Measurements from ENCODE around the gene ANKS1B. TPM values are rescaled to one million over a fixed set of nuclear protein-coding genes. Genes with fewer than 3 reads are reported as not detected.

The ANKS1B gene
- total RNA-seq, 5 donors from 2014 or later (not counting 1 experiment from before 2014, with no cell fraction given) = 0.18 to 0.47 (median 0.19) TPM; not detected in 2

DNA sequence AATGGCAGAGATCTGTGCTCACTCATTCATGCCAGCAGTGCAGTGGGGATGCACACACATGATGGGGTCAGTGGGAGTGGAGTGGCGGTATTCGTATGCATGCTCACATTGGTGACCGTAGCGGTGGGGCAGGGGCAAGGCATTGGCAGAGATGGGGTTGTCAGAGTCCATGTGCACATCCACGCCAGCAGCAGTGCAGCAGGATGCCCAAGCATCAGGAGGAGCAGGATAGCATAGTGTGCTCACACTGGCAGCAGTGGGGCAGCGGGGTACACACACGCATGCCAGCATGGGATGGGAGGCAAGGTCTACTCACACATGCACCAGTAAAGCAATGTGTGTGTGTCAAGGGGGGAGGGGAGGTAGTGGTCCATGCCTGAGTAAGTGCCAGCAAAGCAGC, 426.6 kb downstream of the ANKS1B start:
- DNase-seq (no peak), ATAC-seq (replicated peaks in 1 of 4) (peak in 1 of 4 experiments; percentile 23)
- no peaks in the 10 kb centered on the region for H3K27me3 ChIP-seq (replicated peaks in 1 of 2; ENCODE audit: control insufficient read depth in 2 of 2, extremely low read depth in 1 of 2, insufficient read depth in 2 of 2, low read length in 1 of 2)
- Mint-ChIP-seq H3K4me1 (no peaks in the 10 kb centered on the region), H3K27me3 (no peaks in the 10 kb centered on the region), H3K9me3 (peaks cover 8 to 30% (median 28%) of the 10 kb centered on the region in 3 donors), H3K4me3 (no peak overlapping the region), H3K36me3 (no peaks in the 10 kb centered on the region), H3K27ac (no peak overlapping the region)
- no peak overlapping the region for H3K4me3 ChIP-seq (ENCODE audit: control insufficient read depth in 1 of 2, extremely low read depth in 1 of 2, low read length in 1 of 2)
- H3K9me3 ChIP-seq = no peaks in the 10 kb centered on the region
- POLR2A ChIA-PET = no interaction called here
- H3K36me3 ChIP-seq (ENCODE audit: control insufficient read depth in 2 of 2, extremely low read depth in 1 of 2, insufficient read depth in 1 of 2, low read length in 1 of 2) = no peaks in the 10 kb centered on the region
- CTCF ChIA-PET = no interaction called here
- no peak overlapping the region for H3K27ac ChIP-seq (ENCODE audit: low read length)
- H3K4me1 ChIP-seq (ENCODE audit: control insufficient read depth in 1 of 2, extremely low read depth in 1 of 2, insufficient read depth in 2 of 2, low read length in 2 of 2) = no peaks in the 10 kb centered on the region
- WGBS (ENCODE audit: insufficient coverage) = 86% methylated on average over 7 of the region's 7 CpGs

DNA sequence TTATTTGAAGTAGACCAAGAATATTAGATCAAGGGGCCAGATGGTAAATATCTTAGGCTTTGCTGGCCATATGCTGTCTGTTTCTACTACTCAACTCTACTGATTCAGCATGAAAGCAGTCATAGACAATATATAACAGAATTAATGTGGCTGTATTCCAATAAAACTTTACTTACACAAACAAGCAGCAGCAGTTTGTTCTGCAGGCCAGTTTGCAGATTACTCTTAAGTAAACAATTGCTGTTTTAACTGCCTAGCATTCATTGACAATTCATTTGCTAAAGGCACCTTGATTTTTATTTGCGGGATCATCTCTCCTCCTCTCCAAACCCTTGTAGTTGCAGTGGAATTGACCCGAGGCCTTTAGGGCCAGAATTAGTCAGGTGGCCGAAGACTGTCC, 431.3 kb downstream of the ANKS1B start:
- ChIA-PET POLR2A (no interaction called here), CTCF (no interaction called here)
- Mint-ChIP-seq H3K27me3 (no peaks in the 10 kb centered on the region), H3K36me3 (no peaks in the 10 kb centered on the region), H3K9me3 (peaks cover 9 to 28% (median 25%) of the 10 kb centered on the region in 3 donors), H3K27ac (no peak overlapping the region), H3K4me1 (no peaks in the 10 kb centered on the region), H3K4me3 (no peak overlapping the region)
- Histone ChIP-seq H3K4me1 (ENCODE audit: control insufficient read depth in 1 of 2, extremely low read depth in 1 of 2, insufficient read depth in 2 of 2, low read length in 2 of 2) (no peaks in the 10 kb centered on the region), H3K27ac (ENCODE audit: low read length) (no peak overlapping the region), H3K9me3 (no peaks in the 10 kb centered on the region), H3K27me3 (replicated peaks in 1 of 2; ENCODE audit: control insufficient read depth in 2 of 2, extremely low read depth in 1 of 2, insufficient read depth in 2 of 2, low read length in 1 of 2) (no peaks in the 10 kb centered on the region), H3K36me3 (ENCODE audit: control insufficient read depth in 2 of 2, extremely low read depth in 1 of 2, insufficient read depth in 1 of 2, low read length in 1 of 2) (no peaks in the 10 kb centered on the region), H3K4me3 (ENCODE audit: control insufficient read depth in 1 of 2, extremely low read depth in 1 of 2, low read length in 1 of 2) (no peak overlapping the region)
- DNase-seq (no peak), ATAC-seq (replicated peaks in 1 of 4) (no peak)
- 66% methylated on average over 2 of the region's 3 CpGs for WGBS (ENCODE audit: insufficient coverage)

DNA sequence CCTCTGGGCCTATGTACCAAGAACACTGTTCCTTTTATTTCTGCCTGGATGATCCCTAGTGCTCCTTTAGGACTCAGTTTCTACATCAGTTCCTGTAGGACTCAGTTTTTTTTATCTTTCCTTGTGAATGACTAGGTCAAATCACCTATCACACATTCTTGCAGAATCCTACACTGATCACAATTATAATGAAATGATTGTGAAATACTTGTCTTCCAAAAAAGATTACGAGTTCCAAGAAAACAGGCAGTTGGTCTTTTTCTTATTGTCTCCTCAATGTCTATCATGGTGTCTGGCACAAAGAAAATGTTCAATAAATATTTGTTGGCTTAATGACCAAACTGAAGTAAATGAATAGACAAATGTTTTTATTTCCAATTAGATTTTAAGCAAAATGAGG, 432.7 kb downstream of the ANKS1B start:
- H3K4me3 Mint-ChIP-seq = no peak overlapping the region
- Histone ChIP-seq H3K36me3 (ENCODE audit: control insufficient read depth in 2 of 2, extremely low read depth in 1 of 2, insufficient read depth in 1 of 2, low read length in 1 of 2) (no peaks in the 10 kb centered on the region), H3K4me1 (ENCODE audit: control insufficient read depth in 1 of 2, extremely low read depth in 1 of 2, insufficient read depth in 2 of 2, low read length in 2 of 2) (no peaks in the 10 kb centered on the region), H3K27me3 (replicated peaks in 1 of 2; ENCODE audit: control insufficient read depth in 2 of 2, extremely low read depth in 1 of 2, insufficient read depth in 2 of 2, low read length in 1 of 2) (no peaks in the 10 kb centered on the region), H3K4me3 (ENCODE audit: control insufficient read depth in 1 of 2, extremely low read depth in 1 of 2, low read length in 1 of 2) (no peak overlapping the region), H3K27ac (ENCODE audit: low read length) (no peak overlapping the region), H3K9me3 (no peaks in the 10 kb centered on the region)
- H3K27me3 Mint-ChIP-seq = no peaks in the 10 kb centered on the region
- ATAC-seq (replicated peaks in 1 of 4) = no peak
- WGBS (ENCODE audit: insufficient coverage) = no CpG with 5 or more reads among the region's 1 CpG
- no peak overlapping the region for H3K27ac Mint-ChIP-seq
- ChIA-PET POLR2A (no interaction called here), CTCF (no interaction called here)
- H3K9me3 Mint-ChIP-seq = peaks cover 9 to 19% (median 19%) of the 10 kb centered on the region in 3 donors
- no peaks in the 10 kb centered on the region for H3K4me1 Mint-ChIP-seq
- no peak for DNase-seq
- H3K36me3 Mint-ChIP-seq = no peaks in the 10 kb centered on the region

DNA sequence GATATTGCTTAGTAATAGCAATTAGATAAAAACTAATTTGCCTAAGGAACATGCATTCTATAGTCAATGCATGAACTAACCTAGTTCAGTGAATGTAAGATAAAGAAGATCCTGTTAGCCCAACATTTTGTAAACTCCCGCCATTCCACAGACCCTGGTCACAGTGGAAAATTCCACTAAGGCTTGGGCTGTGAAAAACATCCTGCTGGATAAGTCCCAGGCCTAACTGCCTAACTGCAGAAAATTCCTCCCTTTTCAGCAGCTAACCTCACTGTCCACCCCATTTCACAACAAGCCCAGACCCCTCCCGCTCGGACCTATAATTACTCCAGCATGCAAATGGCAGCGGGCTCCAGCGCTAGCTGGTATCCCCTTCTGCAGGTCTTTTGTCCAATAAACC, 435.1 kb downstream of the ANKS1B start:
- H3K27ac ChIP-seq (ENCODE audit: low read length) = no peak overlapping the region
- H3K4me3 Mint-ChIP-seq = no peak overlapping the region
- H3K4me3 ChIP-seq (ENCODE audit: control insufficient read depth in 1 of 2, extremely low read depth in 1 of 2, low read length in 1 of 2) = no peak overlapping the region
- peaks cover 5 to 11% (median 9%) of the 10 kb centered on the region in 3 donors for H3K9me3 Mint-ChIP-seq
- no peak for ATAC-seq (replicated peaks in 1 of 4)
- H3K27me3 ChIP-seq (replicated peaks in 1 of 2; ENCODE audit: control insufficient read depth in 2 of 2, extremely low read depth in 1 of 2, insufficient read depth in 2 of 2, low read length in 1 of 2) = no peaks in the 10 kb centered on the region
- no peaks in the 10 kb centered on the region for H3K4me1 Mint-ChIP-seq
- H3K36me3 Mint-ChIP-seq = no peaks in the 10 kb centered on the region
- H3K27me3 Mint-ChIP-seq = no peaks in the 10 kb centered on the region
- H3K4me1 ChIP-seq (ENCODE audit: control insufficient read depth in 1 of 2, extremely low read depth in 1 of 2, insufficient read depth in 2 of 2, low read length in 2 of 2) = no peaks in the 10 kb centered on the region
- WGBS (ENCODE audit: insufficient coverage) = 66% methylated on average over 5 of the region's 5 CpGs
- no peak for DNase-seq
- no peaks in the 10 kb centered on the region for H3K9me3 ChIP-seq
- H3K36me3 ChIP-seq (ENCODE audit: control insufficient read depth in 2 of 2, extremely low read depth in 1 of 2, insufficient read depth in 1 of 2, low read length in 1 of 2) = no peaks in the 10 kb centered on the region
- no peak overlapping the region for H3K27ac Mint-ChIP-seq
- POLR2A ChIA-PET = no interaction called here
- CTCF ChIA-PET = no interaction called here

DNA sequence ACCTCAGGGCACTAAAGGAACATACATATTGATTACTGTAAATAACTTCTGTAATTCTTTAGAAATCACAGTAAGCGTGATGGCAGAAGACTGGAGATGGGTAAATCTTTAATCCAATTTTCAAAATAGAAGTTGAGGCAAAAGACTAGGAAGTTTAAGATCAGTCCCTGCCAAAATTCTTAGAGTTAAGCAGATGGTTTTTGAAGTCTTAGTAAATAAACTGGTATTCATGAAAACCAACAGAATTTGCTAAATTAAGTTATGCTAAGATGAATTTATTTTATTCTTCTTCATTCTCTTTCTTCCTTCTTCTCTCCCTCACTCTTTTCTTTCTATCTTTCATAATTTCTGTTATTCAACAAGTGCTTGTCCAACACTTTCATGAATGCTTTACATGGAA, 435.5 kb downstream of the ANKS1B start:
- DNase-seq (no peak), ATAC-seq (replicated peaks in 1 of 4) (no peak)
- H3K36me3 Mint-ChIP-seq = no peaks in the 10 kb centered on the region
- no peaks in the 10 kb centered on the region for H3K4me1 Mint-ChIP-seq
- Histone ChIP-seq H3K27ac (ENCODE audit: low read length) (no peak overlapping the region), H3K27me3 (replicated peaks in 1 of 2; ENCODE audit: control insufficient read depth in 2 of 2, extremely low read depth in 1 of 2, insufficient read depth in 2 of 2, low read length in 1 of 2) (no peaks in the 10 kb centered on the region), H3K9me3 (no peaks in the 10 kb centered on the region), H3K4me3 (ENCODE audit: control insufficient read depth in 1 of 2, extremely low read depth in 1 of 2, low read length in 1 of 2) (no peak overlapping the region), H3K36me3 (ENCODE audit: control insufficient read depth in 2 of 2, extremely low read depth in 1 of 2, insufficient read depth in 1 of 2, low read length in 1 of 2) (no peaks in the 10 kb centered on the region), H3K4me1 (ENCODE audit: control insufficient read depth in 1 of 2, extremely low read depth in 1 of 2, insufficient read depth in 2 of 2, low read length in 2 of 2) (no peaks in the 10 kb centered on the region)
- no CpG with 5 or more reads among the region's 1 CpG for WGBS (ENCODE audit: insufficient coverage)
- POLR2A ChIA-PET = no interaction called here
- H3K9me3 Mint-ChIP-seq = peaks cover 5 to 10% (median 9%) of the 10 kb centered on the region in 3 donors
- H3K27ac Mint-ChIP-seq = no peak overlapping the region
- H3K4me3 Mint-ChIP-seq = no peak overlapping the region
- H3K27me3 Mint-ChIP-seq = no peaks in the 10 kb centered on the region
- CTCF ChIA-PET = no interaction called here

DNA sequence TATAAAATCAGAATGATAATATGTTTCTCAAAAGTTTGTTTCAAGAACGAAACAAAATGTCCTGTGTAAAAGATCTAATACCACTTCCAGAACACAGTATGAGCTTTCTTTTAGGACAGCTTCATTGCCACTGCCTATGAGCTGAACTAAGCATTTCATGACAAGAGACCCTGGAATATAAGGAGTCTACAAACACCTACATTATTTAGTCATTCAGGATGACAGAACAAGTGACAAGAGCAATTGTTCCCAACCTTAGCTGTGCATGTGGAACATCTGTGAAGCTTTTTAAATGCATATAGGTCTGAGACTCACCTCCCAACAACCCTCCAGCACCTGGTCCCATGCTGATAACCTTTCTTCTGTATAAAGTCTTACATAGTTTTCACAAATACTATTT, 440.3 kb downstream of the ANKS1B start:
- Mint-ChIP-seq H3K4me1 (no peaks in the 10 kb centered on the region), H3K4me3 (no peak overlapping the region), H3K27me3 (no peaks in the 10 kb centered on the region), H3K27ac (no peak overlapping the region), H3K9me3 (peaks cover 6 to 12% (median 8%) of the 10 kb centered on the region in 3 donors), H3K36me3 (no peaks in the 10 kb centered on the region)
- H3K36me3 ChIP-seq (ENCODE audit: control insufficient read depth in 2 of 2, extremely low read depth in 1 of 2, insufficient read depth in 1 of 2, low read length in 1 of 2) = no peaks in the 10 kb centered on the region
- WGBS (ENCODE audit: insufficient coverage) = no CpG with 5 or more reads among the region's 1 CpG
- no peak overlapping the region for H3K27ac ChIP-seq (ENCODE audit: low read length)
- H3K27me3 ChIP-seq (replicated peaks in 1 of 2; ENCODE audit: control insufficient read depth in 2 of 2, extremely low read depth in 1 of 2, insufficient read depth in 2 of 2, low read length in 1 of 2) = no peaks in the 10 kb centered on the region
- H3K4me3 ChIP-seq (ENCODE audit: control insufficient read depth in 1 of 2, extremely low read depth in 1 of 2, low read length in 1 of 2) = no peak overlapping the region
- DNase-seq (no peak), ATAC-seq (replicated peaks in 1 of 4) (no peak)
- no peaks in the 10 kb centered on the region for H3K9me3 ChIP-seq
- ChIA-PET POLR2A (no interaction called here), CTCF (interaction anchor here in 1 of 2 donors (0.6 kb wide), 1 partner anchor 162 kb away, joined by 3 read pairs; no protein-coding TSS in a partner anchor)
- no peaks in the 10 kb centered on the region for H3K4me1 ChIP-seq (ENCODE audit: control insufficient read depth in 1 of 2, extremely low read depth in 1 of 2, insufficient read depth in 2 of 2, low read length in 2 of 2)

DNA sequence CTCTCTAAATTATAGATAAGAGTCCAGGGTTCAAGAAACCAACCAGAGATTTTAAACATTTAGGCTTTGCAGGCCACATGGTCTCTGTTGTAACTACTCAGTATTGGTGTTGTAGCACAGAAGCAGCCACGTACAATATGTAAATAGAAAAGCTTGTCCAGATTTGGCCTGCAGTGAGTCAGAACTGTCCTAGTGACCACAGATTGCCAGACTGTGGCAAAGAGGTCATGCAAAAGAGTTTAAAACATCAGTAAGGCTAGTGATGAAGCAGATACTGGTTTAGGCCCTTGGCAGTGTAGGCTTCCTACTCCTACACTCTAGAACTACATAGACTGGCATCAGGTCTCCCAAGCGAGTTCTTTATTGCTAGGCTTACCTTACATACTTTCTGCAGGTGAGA, 454.8 kb downstream of the ANKS1B start:
- Histone ChIP-seq H3K36me3 (ENCODE audit: control insufficient read depth in 2 of 2, extremely low read depth in 1 of 2, insufficient read depth in 1 of 2, low read length in 1 of 2) (no peaks in the 10 kb centered on the region), H3K4me1 (ENCODE audit: control insufficient read depth in 1 of 2, extremely low read depth in 1 of 2, insufficient read depth in 2 of 2, low read length in 2 of 2) (no peaks in the 10 kb centered on the region), H3K4me3 (ENCODE audit: control insufficient read depth in 1 of 2, extremely low read depth in 1 of 2, low read length in 1 of 2) (no peak overlapping the region), H3K27ac (ENCODE audit: low read length) (no peak overlapping the region), H3K9me3 (no peaks in the 10 kb centered on the region), H3K27me3 (replicated peaks in 1 of 2; ENCODE audit: control insufficient read depth in 2 of 2, extremely low read depth in 1 of 2, insufficient read depth in 2 of 2, low read length in 1 of 2) (no peaks in the 10 kb centered on the region)
- DNase-seq (no peak), ATAC-seq (replicated peaks in 1 of 4) (no peak)
- Mint-ChIP-seq H3K36me3 (no peaks in the 10 kb centered on the region), H3K9me3 (peaks cover 0 to 12% (median 3%) of the 10 kb centered on the region in 3 donors), H3K4me1 (no peaks in the 10 kb centered on the region), H3K27ac (no peak overlapping the region), H3K4me3 (no peak overlapping the region), H3K27me3 (no peaks in the 10 kb centered on the region)
- POLR2A ChIA-PET = no interaction called here
- CTCF ChIA-PET = no interaction called here
- WGBS (ENCODE audit: insufficient coverage) = 81% methylated on average over 2 of the region's 2 CpGs
